ENCODE data around the gene SYF2. TPM values are rescaled to one million over a fixed set of nuclear protein-coding genes. Genes with fewer than 3 reads are reported as not detected.

The SYF2 gene
- total and polyA plus RNA-seq, 2 donors (not counting 3 experiments of a cell fraction or from before 2014, with no cell fraction given) = 9.3 to 38.0 TPM

GRCh38 chr1:25246600-25247023 lies 14.3 kb upstream of the SYF2 start:
- Histone ChIP-seq H4K20me1 (replicated peaks; ENCODE audit: control insufficient read depth, extremely low read depth, insufficient read depth, low read length) (peaks cover 15% of the 10 kb centered on the region), H3K4me3 (replicated peaks in 1 of 3; ENCODE audit: insufficient read depth in 1 of 3, low read depth in 1 of 3, low read length in 3 of 3) (peak overlapping the region; percentile 68 to 97 (median 86)), H3K36me3 (ENCODE audit: control insufficient read depth in 2 of 2, extremely low read depth in 1 of 2, insufficient read depth in 2 of 2, low read length in 2 of 2) (peaks cover 7 to 24% of the 10 kb centered on the region in 2 experiments), H3K79me2 (ENCODE audit: control insufficient read depth, insufficient read depth, low read length) (peaks cover 38% of the 10 kb centered on the region), H3K9ac (replicated peaks; ENCODE audit: extremely low read depth, insufficient read depth, low read length) (peak overlapping the region; percentile 98), H3K27ac (ENCODE audit: insufficient read depth, low read depth, low read length) (peak overlapping the region; percentile 89), H3K27me3 (ENCODE audit: control insufficient read depth in 2 of 2, insufficient read depth in 2 of 2, low read length in 2 of 2) (no peaks in the 10 kb centered on the region), H3K9me3 (replicated peaks; ENCODE audit: control insufficient read depth, insufficient read depth, low read length) (no peaks in the 10 kb centered on the region), H2AFZ (ENCODE audit: low read depth, low read length) (no peak overlapping the region), H3K9me1 (replicated peaks; ENCODE audit: control insufficient read depth, extremely low read depth, insufficient read depth, low read length) (no peaks in the 10 kb centered on the region), H3K4me1 (ENCODE audit: control insufficient read depth, extremely low read depth, insufficient read depth, low read length) (peaks cover 20% of the 10 kb centered on the region), H3K4me2 (ENCODE audit: insufficient read depth, low read length) (peak overlapping the region; percentile 86)
- FAIRE-seq = no peak
- intact Hi-C loops (cut with micrococcal nuclease) = loop anchor here (1.0 to 5.0 kb wide), 5 partner anchors 7 to 276 kb away; partner anchors contain the start of genes SYF2 and TMEM50A
- POLR2A ChIA-PET = interaction anchor here (1.4 kb wide), 3 partner anchors 7 to 41 kb away, joined by 3 to 28 read pairs (median 5); partner anchors contain the start of gene SYF2
- CTCF ChIA-PET = interaction anchor here (1.2 kb wide), 1 partner anchor 14 kb away, joined by 8 read pairs; the partner anchor contains the start of gene SYF2
- TF ChIP-seq FOS (IDR thresholded peaks at IDR 0.05; ENCODE audit: borderline replicate concordance, insufficient read depth, low read length) (no peak), MYC (IDR thresholded peaks at IDR 0.05; ENCODE audit: low read depth, low read length) (no peak), CTCF (IDR thresholded peaks at IDR 0.05; ENCODE audit: extremely low read depth in 1 of 2, insufficient read depth in 1 of 2, low read depth in 1 of 2, low read length in 2 of 2) (no peak), POLR2A (IDR thresholded peaks at IDR 0.05; ENCODE audit: low read depth, low read length) (no peak), GATA2 (IDR thresholded peaks at IDR 0.05; ENCODE audit: insufficient read depth, insufficient read length, low read depth, low read length) (no peak), EZH2 (IDR thresholded peaks at IDR 0.05; ENCODE audit: borderline replicate concordance, low read depth, low read length, severe bottlenecking) (no peak), POLR2AphosphoS5 (IDR thresholded peaks at IDR 0.05; ENCODE audit: insufficient read depth, low read depth, low read length) (no peak), MAX (IDR thresholded peaks at IDR 0.05; ENCODE audit: insufficient read depth, insufficient read length) (no peak)
- dilution Hi-C loops (cut with MboI; ENCODE audit: extremely low pct_ligation_motif_present, low sequenced_read_pairs) = no loop called here
- no peak for DNase-seq (ENCODE audit: low read depth, low spot score)
- BruUV-seq (replicated peaks) = no TSS peak
